GDM1 (cell line): ENCODE measurements around the gene ANKLE2.

Source experiments
- DNase-seq: peaks from one replicate; lab custom pipeline; 2025; lab: John Stamatoyannopoulos, UW

The ANKLE2 gene

GRCh38 chr12:132746613-132747012 lies 15.0 kb downstream of the ANKLE2 start:
- DNase-seq: no peak

- DNase-seq: no peak
These were observed 17.8 kb downstream of the ANKLE2 start for GRCh38 chr12:132743831-132744230.

GRCh38 chr12:132741620-132742019 lies 20.0 kb downstream of the ANKLE2 start:
- no peak for DNase-seq

- no peak for DNase-seq
These were observed 21.0 kb downstream of the ANKLE2 start for GRCh38 chr12:132740652-132741051.

GRCh38 chr12:132740313-132740646 lies 21.4 kb downstream of the ANKLE2 start:
- DNase-seq: no peak

GRCh38 chr12:132739600-132740312 lies 21.9 kb downstream of the ANKLE2 start:
- DNase-seq: no peak

- no peak for DNase-seq
These were observed 24.7 kb downstream of the ANKLE2 start for GRCh38 chr12:132736913-132737312.

GRCh38 chr12:132736378-132736777 lies 25.3 kb downstream of the ANKLE2 start:
- no peak for DNase-seq

GRCh38 chr12:132735496-132735895 lies 26.1 kb downstream of the ANKLE2 start:
- DNase-seq: no peak

- DNase-seq: no peak
These were observed 27.4 kb downstream of the ANKLE2 start for GRCh38 chr12:132734206-132734605.

GRCh38 chr12:132731574-132731973 lies 30.1 kb downstream of the ANKLE2 start:
- no peak for DNase-seq

- no peak for DNase-seq
These were observed 31.3 kb downstream of the ANKLE2 start for GRCh38 chr12:132730353-132730752.

- DNase-seq: no peak
These were observed 31.9 kb downstream of the ANKLE2 start for GRCh38 chr12:132729541-132730320.

- no peak for DNase-seq
These were observed 33.1 kb downstream of the ANKLE2 start for GRCh38 chr12:132728502-132728901.

- DNase-seq: no peak
These were observed 34.4 kb downstream of the ANKLE2 start for GRCh38 chr12:132727091-132727794.

GRCh38 chr12:132726386-132726785 lies 35.2 kb downstream of the ANKLE2 start:
- no peak for DNase-seq

GRCh38 chr12:132724506-132725241 lies 37.0 kb downstream of the ANKLE2 start:
- DNase-seq: no peak

GRCh38 chr12:132723764-132724140 lies 37.9 kb downstream of the ANKLE2 start:
- DNase-seq: no peak

GRCh38 chr12:132723015-132723763 lies 38.4 kb downstream of the ANKLE2 start:
- no peak for DNase-seq

GRCh38 chr12:132720606-132721345 lies 40.9 kb downstream of the ANKLE2 start:
- DNase-seq: no peak

- DNase-seq: no peak
These were observed 41.7 kb downstream of the ANKLE2 start for GRCh38 chr12:132719954-132720324.
